Colonic mucosa (tissue), 4 donors: Measurements from ENCODE around the gene TMEM144. TPM values are rescaled to one million over a fixed set of nuclear protein-coding genes. Genes with fewer than 3 reads are reported as not detected.

Experiments
- DNase-seq: peaks from one replicate; pipeline ENCODE4 v3.0.0-alpha.2; 2020
- H3K27ac ChIP-seq: fragments of 200-600 bp; one replicate; pipeline ENCODE4 v1.8.0; 2021
- H3K27me3 ChIP-seq: fragments of 200-600 bp; one replicate; pipeline ENCODE4 v1.8.0; 2021
- H3K36me3 ChIP-seq: fragments of 200-600 bp; one replicate; pipeline ENCODE4 v1.8.0; 2021
- H3K4me1 ChIP-seq: fragments of 200-600 bp; one replicate; pipeline ENCODE4 v1.8.0; 2021; ENCODE audit warnings: mild to moderate bottlenecking
- H3K4me3 ChIP-seq: fragments of 200-600 bp; one replicate; pipeline ENCODE4 v1.8.0; 2021
- H3K9ac ChIP-seq, 2 donors: one replicate each; pipeline ENCODE4 v1.7.0; 2013; ENCODE audit warnings: control low read depth in 2 of 2, low read depth in 2 of 2, low read length in 2 of 2
- H3K9me3 ChIP-seq: fragments of 200-600 bp; one replicate; pipeline ENCODE4 v1.8.0; 2021
- intact Hi-C: fragments of 100-400 bp; cut with DNase I; formaldehyde crosslinking; loops from one replicate; pipeline ENCODE4 v1.14.1; 2022
- total RNA-seq, 2 donors: library from RNA; stranded (reverse); fragmentation: NEBNext Ultra II Directional in 1 of 2; extraction: Animal tissue kit (Norgen Biotek cat#: 25700) in 1 of 2; gene quantifications; one replicate each; pipeline ENCODE4 v1.2.1, GENCODE V29; 2021
- TF ChIP-seq, protein P1 (sequence below): fragments of 200-600 bp; IDR thresholded peaks from one replicate; pipeline ENCODE4 v1.8.0; 2022; ENCODE audit warnings: antibody characterized with exemption, mild to moderate bottlenecking
- donor health status: healthy.
- donor health status: DM: no; HTN: no; CAD: no.
- donor health status: DM: no; HTN: no; CAD: no.

Gene TMEM144
- 10 to 100 TPM; 18.3 to 28.6 TPM for total RNA-seq

DNA sequence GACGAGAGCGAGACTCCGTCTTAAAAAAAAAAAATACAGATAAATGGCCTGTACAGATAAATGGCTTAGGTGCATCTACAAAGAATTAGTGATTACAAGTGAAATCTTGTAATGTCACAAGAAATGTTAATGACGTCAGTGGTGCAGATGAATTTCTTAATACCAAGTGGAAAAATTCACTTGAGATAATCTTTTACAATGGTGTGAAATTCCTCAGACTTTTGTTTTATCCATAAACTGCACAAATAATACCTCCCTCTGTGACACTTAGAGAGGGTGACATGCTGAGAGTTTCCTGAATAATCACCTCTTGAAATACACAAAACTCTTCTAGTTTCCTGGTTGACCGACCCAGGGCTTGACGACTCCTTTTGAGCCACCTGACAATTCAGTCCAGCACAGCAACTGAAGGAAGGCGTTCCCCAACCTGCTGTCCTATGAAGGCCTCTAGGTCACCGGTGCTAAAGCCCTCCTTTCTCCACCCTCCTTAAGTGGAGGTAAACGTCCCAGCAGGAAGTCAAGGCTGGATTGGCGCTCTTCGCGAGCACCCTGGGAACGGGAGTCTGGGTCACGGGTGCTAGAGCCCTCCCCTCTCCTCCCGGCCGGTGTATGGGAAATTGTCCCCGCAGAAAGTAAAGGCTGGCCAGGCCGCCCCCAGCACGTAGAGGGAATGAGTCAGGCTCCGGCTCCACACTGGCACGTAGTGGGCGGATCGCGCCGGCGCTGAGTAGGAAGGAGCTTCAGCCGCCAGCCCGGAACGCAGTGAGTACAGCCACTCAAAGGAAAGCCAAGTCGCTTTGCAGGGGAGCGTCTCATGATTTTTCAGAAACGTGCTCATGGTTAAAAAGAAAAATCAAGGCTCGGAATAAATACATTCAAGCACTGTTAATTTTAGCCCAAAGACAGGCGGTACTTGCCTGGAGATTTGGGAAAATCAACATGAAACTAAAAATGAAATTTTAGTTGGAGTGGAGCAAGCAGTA lies at the start of gene TMEM144:
TSS of gene TMEM144 (plus strand) at position 662 of the 983 bp plus-strand sequence. CDS start 2,182 bp downstream, outside the sequence.
- Histone ChIP-seq H3K36me3 (no peaks in the 10 kb centered on the region), H3K9me3 (no peaks in the 10 kb centered on the region), H3K9ac (peak within 1 kb of the TSS; percentile 38 to 60), H3K27ac (peak within 1 kb of the TSS; percentile 70), H3K4me1 (peaks cover 4% of the 10 kb centered on the region), H3K27me3 (no peaks in the 10 kb centered on the region), H3K4me3 (peak within 1 kb of the TSS; percentile 31)
- intact Hi-C loops: no loop called here
- DNase-seq: peak; percentile 94
- TF ChIP-seq, protein P1, sequence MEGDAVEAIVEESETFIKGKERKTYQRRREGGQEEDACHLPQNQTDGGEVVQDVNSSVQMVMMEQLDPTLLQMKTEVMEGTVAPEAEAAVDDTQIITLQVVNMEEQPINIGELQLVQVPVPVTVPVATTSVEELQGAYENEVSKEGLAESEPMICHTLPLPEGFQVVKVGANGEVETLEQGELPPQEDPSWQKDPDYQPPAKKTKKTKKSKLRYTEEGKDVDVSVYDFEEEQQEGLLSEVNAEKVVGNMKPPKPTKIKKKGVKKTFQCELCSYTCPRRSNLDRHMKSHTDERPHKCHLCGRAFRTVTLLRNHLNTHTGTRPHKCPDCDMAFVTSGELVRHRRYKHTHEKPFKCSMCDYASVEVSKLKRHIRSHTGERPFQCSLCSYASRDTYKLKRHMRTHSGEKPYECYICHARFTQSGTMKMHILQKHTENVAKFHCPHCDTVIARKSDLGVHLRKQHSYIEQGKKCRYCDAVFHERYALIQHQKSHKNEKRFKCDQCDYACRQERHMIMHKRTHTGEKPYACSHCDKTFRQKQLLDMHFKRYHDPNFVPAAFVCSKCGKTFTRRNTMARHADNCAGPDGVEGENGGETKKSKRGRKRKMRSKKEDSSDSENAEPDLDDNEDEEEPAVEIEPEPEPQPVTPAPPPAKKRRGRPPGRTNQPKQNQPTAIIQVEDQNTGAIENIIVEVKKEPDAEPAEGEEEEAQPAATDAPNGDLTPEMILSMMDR: peak; percentile 11

DNA sequence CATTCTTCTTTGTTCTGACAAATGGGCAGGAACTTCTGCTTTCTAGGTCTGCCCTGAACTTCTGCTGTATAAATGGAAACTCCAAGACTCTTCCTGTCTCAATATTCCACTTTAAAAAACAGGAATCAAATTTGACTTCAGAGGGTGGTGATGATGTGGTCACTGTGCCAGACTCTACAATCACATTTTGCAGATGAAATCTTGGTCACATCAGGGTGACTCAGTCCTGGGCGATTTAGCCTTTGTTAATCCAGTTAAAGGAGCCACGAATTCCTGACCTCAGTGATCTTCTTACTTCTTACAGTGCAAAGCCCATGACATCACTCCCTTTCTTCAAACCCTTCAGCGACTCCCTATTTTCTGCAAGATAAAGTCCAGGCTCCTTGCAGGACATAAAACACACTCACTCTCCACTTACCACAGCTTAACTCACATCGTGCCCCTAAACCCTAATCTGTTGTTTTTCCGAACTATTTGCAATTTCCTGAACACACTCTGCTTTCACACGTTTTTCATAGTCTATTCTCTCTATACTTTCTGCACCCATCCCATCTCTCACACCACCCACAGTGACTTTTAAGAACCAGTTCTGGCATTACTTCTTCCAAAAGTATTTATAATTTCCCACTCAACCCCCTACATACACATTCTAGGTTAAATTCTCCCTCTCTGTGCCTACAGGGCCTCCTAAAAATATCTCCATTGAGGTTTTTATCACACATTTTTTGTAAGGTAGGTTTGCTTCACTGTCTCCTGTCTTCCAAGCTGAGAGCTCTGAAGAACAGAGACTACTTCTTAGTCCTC lies 48.5 kb upstream of the TMEM144 start:
- no peak overlapping the region for H3K9ac ChIP-seq
- no peaks in the 10 kb centered on the region for H3K4me1 ChIP-seq
- TF ChIP-seq, protein P1: no peak
- no peaks in the 10 kb centered on the region for H3K9me3 ChIP-seq
- intact Hi-C loops: no loop called here
- no peak for DNase-seq
- H3K27me3 ChIP-seq: no peaks in the 10 kb centered on the region
- peak overlapping the region; percentile 12 for H3K27ac ChIP-seq
- no peak overlapping the region for H3K4me3 ChIP-seq
- H3K36me3 ChIP-seq: no peaks in the 10 kb centered on the region

DNA sequence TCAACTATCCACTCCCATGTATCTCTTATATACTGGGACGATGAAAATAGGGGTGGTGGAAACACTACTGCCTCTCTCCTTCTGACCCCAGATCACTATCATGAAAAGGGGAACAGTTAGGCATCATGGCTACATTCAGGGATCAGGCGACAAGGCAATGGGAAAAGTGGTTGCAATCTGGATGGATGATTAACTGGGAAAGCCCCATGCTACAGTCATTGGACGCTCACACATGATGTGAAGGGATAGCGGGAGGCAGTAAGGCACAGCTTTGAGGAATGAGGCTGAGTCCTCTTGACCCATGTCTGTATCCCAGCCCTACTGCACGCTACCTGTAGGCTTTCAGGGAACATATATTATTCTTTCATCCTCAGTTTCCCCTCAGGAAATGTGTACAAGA lies 47.7 kb upstream of the TMEM144 start:
- intact Hi-C loops: no loop called here
- Histone ChIP-seq H3K9ac (no peak overlapping the region), H3K9me3 (no peaks in the 10 kb centered on the region), H3K4me3 (no peak overlapping the region), H3K27ac (no peak overlapping the region), H3K27me3 (no peaks in the 10 kb centered on the region), H3K36me3 (no peaks in the 10 kb centered on the region), H3K4me1 (no peaks in the 10 kb centered on the region)
- DNase-seq: no peak
- TF ChIP-seq, protein P1: no peak

DNA sequence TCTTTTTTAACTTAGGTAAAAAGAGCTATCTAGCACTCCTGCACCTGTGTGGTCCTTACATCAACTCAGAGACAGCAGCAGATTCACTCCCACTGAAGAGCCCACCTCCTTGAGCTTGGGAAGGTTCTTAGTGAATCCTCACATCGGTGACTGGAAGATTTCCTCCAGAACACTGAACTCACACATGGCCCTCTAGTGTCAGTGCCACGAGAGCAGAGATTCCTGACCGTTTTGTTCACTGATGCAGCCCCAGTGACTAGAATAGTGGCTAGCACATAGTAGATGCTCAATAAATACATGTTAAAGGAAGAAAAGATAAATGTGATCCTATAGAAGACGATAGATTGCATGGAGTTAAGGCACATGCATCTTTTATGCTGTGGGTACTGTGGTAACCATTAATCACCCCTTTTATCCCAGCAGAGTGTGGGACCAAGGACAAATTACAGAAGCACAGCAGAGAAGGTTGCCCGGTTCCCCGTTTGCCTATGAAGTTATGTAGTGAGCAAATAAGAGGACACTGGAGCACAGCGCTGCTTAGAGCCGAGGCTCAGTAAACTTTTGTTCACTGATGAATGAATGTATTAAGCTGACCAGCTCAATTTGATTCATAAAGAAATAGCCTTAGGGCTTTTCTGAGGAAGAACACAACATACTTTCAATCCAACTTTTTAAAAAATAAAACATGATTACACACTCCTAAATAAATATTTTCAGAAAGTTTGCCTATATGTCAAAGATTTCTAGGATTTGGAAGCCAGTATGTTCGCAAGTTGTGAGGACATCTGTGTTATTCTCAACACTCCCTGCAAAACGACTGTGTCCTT lies 46.1 kb upstream of the TMEM144 start:
- Histone ChIP-seq H3K27ac (no peak overlapping the region), H3K36me3 (no peaks in the 10 kb centered on the region), H3K4me3 (peak overlapping the region; percentile 6), H3K9me3 (no peaks in the 10 kb centered on the region), H3K27me3 (no peaks in the 10 kb centered on the region), H3K4me1 (no peaks in the 10 kb centered on the region), H3K9ac (no peak overlapping the region)
- no peak for DNase-seq
- TF ChIP-seq, protein P1: no peak
- intact Hi-C loops: no loop called here

DNA sequence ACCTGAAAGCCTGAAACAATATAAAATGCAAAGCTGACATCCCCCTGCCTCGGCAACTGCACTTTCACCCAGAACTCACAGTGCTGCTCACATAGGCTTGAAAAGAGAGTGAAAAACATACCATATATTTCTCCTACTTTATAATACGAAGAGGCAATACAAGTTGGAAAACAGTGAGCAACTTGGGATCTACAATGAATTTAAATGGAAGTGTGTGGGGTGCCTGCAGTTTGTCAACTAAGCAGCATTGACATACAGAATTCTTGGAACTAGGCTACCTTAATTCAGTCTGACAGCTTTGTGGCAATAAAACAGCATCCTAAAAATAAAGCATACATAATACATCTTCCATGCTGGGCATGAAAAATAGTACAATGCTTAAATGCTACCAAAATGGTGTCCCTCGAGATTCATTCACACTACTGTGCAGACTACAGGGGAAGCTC lies 45.5 kb upstream of the TMEM144 start:
- intact Hi-C loops: no loop called here
- TF ChIP-seq, protein P1: no peak
- DNase-seq: no peak
- no peaks in the 10 kb centered on the region for H3K9me3 ChIP-seq
- H3K36me3 ChIP-seq: no peaks in the 10 kb centered on the region
- no peaks in the 10 kb centered on the region for H3K4me1 ChIP-seq
- no peaks in the 10 kb centered on the region for H3K27me3 ChIP-seq
- H3K4me3 ChIP-seq: peak overlapping the region; percentile 6
- no peak overlapping the region for H3K9ac ChIP-seq
- H3K27ac ChIP-seq: no peak overlapping the region
